Activated naive CD4-positive, alpha-beta T cell treated with anti-CD3 and anti-CD28 coated beads, Interleukin-2, amount 50 U/mL, for 72 hours (primary cell): ENCODE data around the gene ARL4C. TPM values are rescaled to one million over a fixed set of nuclear protein-coding genes. Genes with fewer than 3 reads are reported as not detected.
A peak's percentile ranks its signal among the peaks of the same experiment; 100 is the strongest.

Source experiments
- ATAC-seq, 2 donors: fragments of 150-1000 bp; cut with Tn5 transposase; 2 replicates each; pipeline ENCODE4 v1.10.0; 2021; ENCODE audit warnings: mild to moderate bottlenecking in 2 of 2, moderate library complexity in 2 of 2
- DNase-seq, 2 donors: peaks; one replicate each; pipeline ENCODE4 v3.0.0; 2021 to 2022; ENCODE audit warnings: low spot score in 2 of 2
- H3K27ac Mint-ChIP-seq, 2 donors: one replicate each; pipeline ENCODE4 v1.8.0; 2022; ENCODE audit warnings: mild to moderate bottlenecking in 2 of 2, mixed read lengths in 2 of 2
- H3K36me3 Mint-ChIP-seq, 2 donors: one replicate each; pipeline ENCODE4 v1.8.0; 2022; ENCODE audit warnings: mixed read lengths in 2 of 2
- H3K9me3 Mint-ChIP-seq, 2 donors: one replicate each; pipeline ENCODE4 v1.8.0; 2022; ENCODE audit warnings: mixed read lengths in 2 of 2
- total RNA-seq, 2 donors: library from RNA; stranded (reverse); gene quantifications; one replicate each; pipeline ENCODE4 v1.2.3, GENCODE V29; 2022

Gene ARL4C
- total RNA-seq, 2 donors from 2014 or later = 26.1 to 50.0 TPM

DNA sequence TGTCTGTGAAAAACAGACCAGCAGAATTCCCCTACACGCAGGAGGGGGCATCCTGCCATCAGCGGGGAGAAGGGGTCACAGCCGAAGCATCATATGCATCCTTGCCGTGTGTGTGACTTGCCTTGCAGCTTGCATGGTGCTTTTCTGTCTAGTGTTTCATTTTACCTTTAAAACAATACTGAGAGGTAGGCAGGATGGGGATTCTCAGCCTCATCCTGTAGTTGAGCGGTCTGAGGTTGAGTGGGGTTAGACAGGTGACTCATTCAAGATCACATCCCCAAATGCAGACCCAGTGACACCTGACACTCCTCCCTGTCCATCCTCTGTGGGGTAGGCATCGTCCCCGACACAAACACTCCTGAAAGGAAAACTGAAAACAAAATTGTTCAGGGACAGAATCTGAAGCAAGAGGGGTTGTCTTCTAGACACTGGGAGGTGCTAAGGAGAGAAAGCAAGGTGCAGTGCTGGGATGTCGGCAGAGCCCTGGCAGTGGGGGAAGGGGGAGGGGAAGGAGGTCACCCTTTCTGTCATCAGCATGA is 7.9 kb downstream of the ARL4C start:
- DNase-seq = peak; percentile 57 to 77
- ATAC-seq = peak; percentile 85 to 92
- no peaks in the 10 kb centered on the region for H3K9me3 Mint-ChIP-seq
- peak overlapping the region; percentile 90 to 97 for H3K27ac Mint-ChIP-seq
- H3K36me3 Mint-ChIP-seq = peaks cover 7 to 39% of the 10 kb centered on the region in 2 donors

DNA sequence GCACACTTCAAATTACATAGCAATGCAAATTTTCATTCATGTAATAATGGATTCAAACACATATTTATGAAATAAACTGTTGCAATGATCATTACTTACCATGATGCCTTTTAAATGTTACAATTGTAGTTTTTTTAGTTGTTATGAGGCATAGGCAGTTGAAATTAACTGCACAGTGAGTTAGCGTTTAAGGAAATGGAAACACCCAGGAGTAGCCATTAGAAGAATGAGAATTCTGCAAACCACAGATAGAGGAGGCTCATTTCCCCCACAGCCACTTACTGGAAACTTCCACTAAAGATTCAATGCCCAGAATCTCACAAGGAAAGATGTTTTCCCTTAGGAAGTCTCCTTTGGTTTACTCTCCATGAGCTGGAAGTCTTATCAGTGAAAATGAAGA is 8.4 kb downstream of the ARL4C start:
- Mint-ChIP-seq H3K27ac (peak overlapping the region; percentile 90 to 97), H3K36me3 (peaks cover 7 to 36% of the 10 kb centered on the region in 2 donors), H3K9me3 (no peaks in the 10 kb centered on the region)
- no peak for ATAC-seq
- DNase-seq = no peak

DNA sequence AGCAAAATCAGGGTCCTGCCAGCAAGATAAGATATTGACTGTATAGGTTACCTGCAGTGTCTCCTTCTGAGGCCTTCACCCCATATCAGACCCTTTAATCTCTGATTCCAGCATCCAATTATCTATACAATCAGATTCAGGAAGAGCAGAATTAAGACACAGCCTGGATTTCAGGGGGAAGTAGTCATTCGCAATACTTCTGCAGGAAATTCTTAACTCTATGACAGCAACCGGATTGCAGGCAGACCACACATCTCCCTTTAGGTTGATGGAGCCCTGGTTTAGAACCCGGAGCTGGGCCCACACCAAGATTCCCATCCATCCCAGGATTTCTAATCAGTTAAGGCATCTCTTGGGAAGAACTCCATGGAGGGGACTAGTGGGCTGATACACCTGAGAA is 9.5 kb downstream of the ARL4C start:
- DNase-seq (no peak), ATAC-seq (no peak)
- Mint-ChIP-seq H3K36me3 (peaks cover 0 to 25% of the 10 kb centered on the region in 2 donors), H3K27ac (no peak overlapping the region), H3K9me3 (no peaks in the 10 kb centered on the region)

DNA sequence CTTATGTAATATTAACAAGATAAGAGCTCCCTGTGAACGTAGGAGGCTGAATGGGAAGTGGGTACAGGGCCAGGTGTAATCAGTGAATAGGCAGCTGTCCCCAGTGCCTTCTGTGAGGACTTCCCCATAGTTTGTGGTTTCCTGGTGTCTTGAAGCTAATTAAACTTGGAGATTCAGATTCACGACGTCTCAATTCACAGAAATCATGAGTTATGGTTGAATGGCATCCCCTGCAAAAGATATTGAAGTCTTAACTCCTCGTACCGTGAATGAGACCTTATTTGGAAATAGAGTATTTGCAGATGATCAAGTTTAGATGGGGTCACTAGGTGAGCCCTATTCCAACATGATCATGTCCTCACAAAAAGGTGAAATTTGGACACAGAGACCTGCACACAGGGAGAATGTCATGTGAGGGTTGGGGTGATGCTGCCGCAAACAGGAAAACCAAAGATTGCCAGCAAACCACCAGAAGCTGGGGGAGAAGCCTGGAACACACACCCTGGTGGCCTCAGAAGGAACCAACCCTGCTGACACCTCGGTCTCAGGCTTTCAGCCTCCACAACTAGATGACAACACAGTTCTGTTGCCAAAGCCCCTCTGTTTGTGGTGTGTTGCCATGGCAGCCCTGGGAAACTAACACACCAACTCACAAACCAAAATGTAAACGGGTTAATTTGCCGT is 13.2 kb downstream of the ARL4C start:
- H3K9me3 Mint-ChIP-seq = no peaks in the 10 kb centered on the region
- DNase-seq (peak; percentile 72 to 78), ATAC-seq (peak; percentile 80 to 85)
- peak overlapping the region; percentile 85 to 96 for H3K27ac Mint-ChIP-seq
- peaks cover 0 to 31% of the 10 kb centered on the region in 2 donors for H3K36me3 Mint-ChIP-seq

DNA sequence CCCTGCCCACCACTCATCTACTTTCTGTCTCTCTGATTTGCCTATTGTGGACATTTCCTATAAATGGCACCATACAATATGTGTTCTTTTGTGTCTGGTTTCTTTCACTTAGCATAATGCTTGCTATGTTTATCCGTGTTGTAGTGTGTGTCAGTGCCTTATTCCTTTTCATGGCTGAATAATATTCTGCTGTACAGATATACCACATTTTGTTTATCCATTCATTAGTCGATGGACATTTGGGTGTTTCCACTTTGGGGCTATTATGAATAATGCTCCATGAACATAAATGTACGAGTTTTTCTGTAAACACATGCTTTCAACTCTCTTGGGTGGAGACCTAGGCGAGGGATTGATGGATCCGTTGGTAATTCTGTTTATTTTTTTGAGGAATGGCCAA is 15.6 kb downstream of the ARL4C start:
- H3K27ac Mint-ChIP-seq = no peak overlapping the region
- peaks cover 0 to 15% of the 10 kb centered on the region in 2 donors for H3K36me3 Mint-ChIP-seq
- ATAC-seq (no peak), DNase-seq (no peak)
- no peaks in the 10 kb centered on the region for H3K9me3 Mint-ChIP-seq

DNA sequence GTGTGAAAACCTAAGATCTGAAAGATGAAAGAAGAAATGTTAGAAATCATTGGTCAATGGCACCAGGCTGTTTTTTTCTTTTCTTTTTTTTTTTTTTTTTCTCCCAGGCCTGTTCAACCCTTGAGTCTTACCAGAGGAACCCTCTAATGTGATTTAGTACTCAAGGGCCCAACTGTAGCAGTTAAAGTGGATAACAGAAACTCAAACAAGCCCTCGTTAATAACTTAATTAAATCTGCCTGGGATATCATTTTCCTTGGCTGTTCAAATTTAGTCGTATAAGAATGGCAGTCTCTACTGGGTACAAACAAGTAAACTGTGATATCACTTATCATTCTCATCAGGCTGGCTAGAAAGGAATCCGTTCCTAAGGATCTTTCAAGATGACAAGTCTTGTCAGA is 16.5 kb downstream of the ARL4C start:
- ATAC-seq (no peak), DNase-seq (no peak)
- no peaks in the 10 kb centered on the region for H3K9me3 Mint-ChIP-seq

DNA sequence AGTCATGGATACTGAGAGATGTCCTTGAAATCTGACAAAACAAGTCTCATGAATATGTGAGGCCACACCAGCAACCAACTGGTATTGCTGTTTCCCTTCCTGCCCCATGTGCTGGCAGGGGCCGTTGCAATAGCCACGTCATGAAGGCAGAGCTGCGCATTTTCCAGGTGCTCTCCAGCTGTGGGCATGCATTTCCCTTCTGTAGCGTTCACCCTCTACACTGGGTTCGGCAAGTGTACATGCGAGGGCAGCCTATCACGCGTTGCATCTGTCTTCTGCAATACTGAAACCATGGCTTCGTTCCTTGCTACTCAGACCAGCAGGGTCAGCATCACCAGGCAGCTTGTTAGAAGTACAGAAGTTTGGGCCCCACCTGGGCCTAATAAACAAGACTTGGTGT is 17.4 kb downstream of the ARL4C start:
- DNase-seq = peak in 1 of 2 donors; percentile 26
- Mint-ChIP-seq H3K27ac (no peak overlapping the region), H3K36me3 (peaks cover 0 to 13% of the 10 kb centered on the region in 2 donors), H3K9me3 (no peaks in the 10 kb centered on the region)
- no peak for ATAC-seq

More for the DNA sequence above, 16.5 kb downstream of the ARL4C start:
- H3K27ac Mint-ChIP-seq = no peak overlapping the region
- H3K36me3 Mint-ChIP-seq = peaks cover 0 to 15% of the 10 kb centered on the region in 2 donors

DNA sequence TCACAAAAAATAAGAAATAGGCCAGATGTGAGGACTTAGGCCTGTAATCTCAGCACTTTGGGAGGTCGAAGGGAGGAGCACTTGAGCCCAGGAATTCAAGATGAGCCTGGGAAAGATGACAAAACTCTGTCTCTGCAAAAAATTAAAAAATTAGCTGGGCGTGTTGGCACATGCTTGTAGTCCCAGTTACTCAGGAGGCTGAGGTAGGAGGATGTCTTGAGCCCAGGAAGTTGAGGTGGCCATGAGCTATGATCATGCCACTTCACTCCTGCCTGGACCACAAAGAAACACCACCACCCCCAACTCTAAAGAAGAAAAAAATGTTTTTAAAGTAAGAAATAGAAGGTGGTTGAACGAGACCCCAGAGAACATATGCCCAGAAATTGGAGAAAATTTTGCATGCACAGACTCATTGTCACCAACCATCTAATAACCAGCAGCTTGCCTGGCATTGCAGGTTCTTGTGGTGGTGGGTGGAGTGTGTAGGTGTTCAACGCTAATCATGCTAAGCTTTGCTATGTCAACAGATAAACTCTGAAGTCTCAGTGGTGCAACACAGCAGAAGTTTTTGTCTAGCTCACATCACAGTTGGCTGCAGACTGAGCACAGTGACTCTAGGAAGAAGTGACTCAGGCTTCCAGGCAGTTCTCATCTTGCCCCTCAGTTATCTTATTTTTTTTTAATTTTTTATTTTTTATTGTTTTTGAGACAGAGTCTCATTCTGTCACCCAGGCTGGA is 18.6 kb downstream of the ARL4C start:
- H3K27ac Mint-ChIP-seq = no peak overlapping the region
- DNase-seq (peak in 1 of 2 donors; percentile 34), ATAC-seq (peak; percentile 16 to 52)

DNA sequence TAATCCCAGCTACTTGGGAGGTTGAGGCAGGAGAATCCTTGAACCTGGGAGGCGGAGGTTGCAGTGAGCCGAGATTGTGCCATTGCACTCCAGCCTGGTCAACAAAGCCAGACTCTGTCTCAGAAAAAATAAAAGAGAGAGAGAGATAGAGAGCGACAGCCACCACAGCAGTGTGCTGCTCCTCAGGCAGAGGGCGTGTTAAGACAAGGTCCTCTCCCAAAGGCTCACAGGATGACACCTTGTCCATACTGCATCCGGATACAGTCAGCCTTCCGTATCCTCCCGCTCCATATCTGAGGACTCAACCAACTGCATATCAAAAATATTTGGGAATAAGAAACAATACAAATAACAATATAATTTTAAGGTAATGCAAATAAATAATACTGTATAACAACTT is 20.1 kb downstream of the ARL4C start:
- DNase-seq (no peak), ATAC-seq (no peak)
- Mint-ChIP-seq H3K27ac (no peak overlapping the region), H3K36me3 (peaks cover 0 to 19% of the 10 kb centered on the region in 2 donors), H3K9me3 (peaks cover 7% of the 10 kb centered on the region in 2 donors)

More for the DNA sequence above, 18.6 kb downstream of the ARL4C start:
- peaks cover 0 to 22% of the 10 kb centered on the region in 2 donors for H3K36me3 Mint-ChIP-seq
- H3K9me3 Mint-ChIP-seq = peaks cover 7% of the 10 kb centered on the region in 2 donors

DNA sequence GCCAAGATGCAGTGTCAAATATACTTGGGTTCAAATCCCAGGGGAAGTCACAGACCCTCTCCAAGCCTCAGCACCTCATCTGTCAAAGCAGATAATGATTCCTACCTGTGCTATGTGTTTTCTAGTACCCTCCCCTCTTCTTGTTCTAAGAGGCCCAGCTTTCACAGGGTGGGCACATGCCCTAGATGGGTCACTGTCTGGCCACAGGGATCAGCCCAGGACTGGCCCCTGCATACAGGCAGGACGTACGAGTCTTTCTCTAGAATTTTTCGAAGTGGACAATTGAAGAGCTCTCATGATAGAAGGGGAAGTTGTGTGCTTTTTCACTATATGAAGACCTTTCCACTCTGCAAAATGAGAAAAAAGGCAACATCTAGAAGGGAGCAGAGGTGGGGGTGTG is 22.2 kb downstream of the ARL4C start:
- H3K9me3 Mint-ChIP-seq = peaks cover 7% of the 10 kb centered on the region in 2 donors
- DNase-seq (no peak), ATAC-seq (no peak)
- H3K27ac Mint-ChIP-seq = peak overlapping the region; percentile 79 to 81
- peaks cover 0 to 12% of the 10 kb centered on the region in 2 donors for H3K36me3 Mint-ChIP-seq

DNA sequence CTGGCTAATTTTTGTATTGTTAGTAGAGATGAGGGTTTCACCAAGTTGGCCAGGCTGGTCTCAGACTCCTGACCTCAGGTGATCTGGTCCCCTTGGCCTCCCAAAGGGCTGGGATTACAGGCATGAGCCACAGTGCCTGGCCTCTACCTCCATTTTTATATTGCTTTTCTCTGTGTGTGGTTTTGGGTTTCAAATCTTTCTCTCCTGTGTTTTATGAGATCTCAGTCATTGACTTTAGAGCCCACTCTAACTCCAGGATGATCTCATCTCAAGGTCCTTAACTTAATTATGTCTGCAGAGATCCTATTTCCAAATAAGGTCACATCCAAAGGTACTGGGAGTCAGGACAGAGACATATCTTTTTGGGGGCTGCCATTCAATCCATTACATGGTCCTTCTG is 24.7 kb downstream of the ARL4C start:
- ATAC-seq (no peak), DNase-seq (no peak)
- H3K27ac Mint-ChIP-seq = no peak overlapping the region
- peaks cover 7 to 13% of the 10 kb centered on the region in 2 donors for H3K9me3 Mint-ChIP-seq
- H3K36me3 Mint-ChIP-seq = peaks cover 0 to 25% of the 10 kb centered on the region in 2 donors

DNA sequence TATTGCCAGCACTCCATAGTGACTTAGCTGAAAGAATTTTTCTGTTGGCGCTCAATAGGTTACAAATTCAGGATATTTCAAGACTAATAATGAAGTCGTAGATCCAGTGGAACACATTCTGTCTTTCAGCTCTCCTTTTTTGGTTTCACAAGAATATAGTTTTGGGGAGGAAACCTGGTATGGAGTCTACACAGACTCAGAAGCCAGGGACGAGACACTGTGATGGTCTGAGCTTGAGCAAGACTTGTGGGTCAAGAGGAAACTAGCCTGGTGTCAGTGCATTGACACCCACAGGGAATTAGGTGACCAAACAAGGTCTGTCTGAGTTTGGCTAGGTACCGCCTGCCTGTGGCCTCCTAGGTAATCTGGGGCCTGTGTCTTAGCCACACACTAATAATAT is 26.9 kb downstream of the ARL4C start:
- Mint-ChIP-seq H3K9me3 (peaks cover 7 to 22% of the 10 kb centered on the region in 2 donors), H3K36me3 (peaks cover 0 to 42% of the 10 kb centered on the region in 2 donors), H3K27ac (no peak overlapping the region)
- no peak for DNase-seq
- ATAC-seq = no peak

DNA sequence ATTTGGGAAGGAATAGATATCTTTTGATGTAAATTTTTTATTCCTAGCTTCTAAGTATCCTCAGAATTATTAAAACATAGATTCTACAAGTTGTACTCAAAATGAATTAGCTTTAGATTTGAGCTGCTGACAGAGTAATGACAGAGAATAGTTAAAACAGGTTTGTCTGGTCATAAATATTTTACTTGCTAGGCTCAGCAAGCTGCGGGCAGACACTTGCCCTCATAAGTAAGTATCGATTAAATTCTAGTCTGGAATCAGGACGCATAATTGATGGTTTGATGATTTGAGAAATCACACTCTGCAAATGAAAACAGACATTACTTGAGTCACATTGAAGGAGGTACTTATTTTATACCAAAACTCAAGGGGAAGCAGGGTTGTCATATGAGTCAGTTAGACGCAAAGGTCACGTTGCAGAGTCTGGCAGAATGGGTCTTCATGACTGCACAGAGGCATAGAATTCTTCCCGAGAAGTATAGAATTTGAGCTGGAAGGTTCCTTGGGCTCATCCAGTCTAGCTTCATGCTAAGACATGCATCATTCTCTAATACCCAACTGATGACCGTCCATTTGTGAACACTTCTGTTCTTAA is 27.5 kb downstream of the ARL4C start:
- Mint-ChIP-seq H3K36me3 (peaks cover 0 to 40% of the 10 kb centered on the region in 2 donors), H3K9me3 (peaks cover 7 to 22% of the 10 kb centered on the region in 2 donors), H3K27ac (no peak overlapping the region)
- ATAC-seq = peak; percentile 82 to 91
- DNase-seq = no peak

DNA sequence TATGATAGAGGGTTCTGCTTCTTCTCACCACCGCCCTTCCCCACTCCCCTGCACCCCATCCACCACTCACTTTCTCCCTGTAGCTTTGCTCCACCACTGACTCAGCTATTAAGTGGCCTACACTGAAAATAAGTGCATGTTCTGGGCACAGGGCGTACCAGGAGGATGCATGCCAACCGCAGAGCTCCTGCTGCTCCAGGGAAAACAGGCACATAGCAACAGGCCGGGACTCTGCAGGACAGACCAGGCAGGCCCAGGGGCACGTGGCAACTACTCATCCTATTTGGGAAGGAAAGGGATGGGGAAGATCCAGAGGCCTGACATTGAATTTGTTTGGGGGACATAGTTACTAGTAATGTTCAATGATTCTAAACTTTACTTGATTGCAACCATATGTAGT is 28.4 kb downstream of the ARL4C start:
- Mint-ChIP-seq H3K27ac (no peak overlapping the region), H3K36me3 (peaks cover 0 to 31% of the 10 kb centered on the region in 2 donors), H3K9me3 (peaks cover 3 to 16% of the 10 kb centered on the region in 2 donors)
- ATAC-seq = no peak
- no peak for DNase-seq

DNA sequence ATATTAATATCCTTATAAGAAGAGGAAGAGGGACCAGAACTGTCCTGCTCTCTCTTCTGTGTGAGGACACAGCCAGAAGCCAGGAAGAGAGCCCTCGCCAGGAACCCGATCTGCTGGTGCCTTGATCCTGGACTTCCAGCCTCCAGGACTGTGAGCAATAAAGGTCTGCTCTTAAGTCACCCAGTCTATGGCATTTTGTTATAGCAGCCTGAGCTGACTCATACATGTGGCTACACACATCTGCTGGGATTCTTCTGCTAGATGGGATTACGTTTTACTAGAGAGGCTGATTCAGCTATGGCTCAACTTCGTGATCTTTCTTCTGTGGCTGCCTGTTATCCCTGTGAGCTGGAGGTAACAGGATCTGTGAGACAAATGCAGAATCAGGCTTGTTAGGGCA is 29.6 kb downstream of the ARL4C start:
- H3K27ac Mint-ChIP-seq = no peak overlapping the region
- ATAC-seq = peak in 1 of 2 donors; percentile 59
- no peak for DNase-seq
- peaks cover 0 to 36% of the 10 kb centered on the region in 2 donors for H3K36me3 Mint-ChIP-seq
- H3K9me3 Mint-ChIP-seq = peaks cover 0 to 15% of the 10 kb centered on the region in 2 donors

DNA sequence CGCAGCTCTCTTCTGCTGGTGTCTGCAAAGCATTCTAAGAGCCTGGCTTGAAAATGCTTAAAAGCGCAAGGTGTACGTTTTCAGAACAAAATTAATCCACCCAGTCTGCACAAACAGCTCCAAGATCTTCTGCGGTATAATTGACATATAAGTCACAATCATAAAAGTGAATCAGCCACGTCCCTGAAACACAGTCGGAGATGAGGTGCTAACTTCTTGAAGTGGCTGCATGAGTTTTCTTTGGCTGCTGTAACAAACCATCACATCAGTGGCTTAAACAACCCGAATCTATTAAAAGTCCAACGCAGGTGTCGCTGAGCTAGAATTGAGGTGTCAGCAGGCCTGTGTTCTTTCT is 32.6 kb downstream of the ARL4C start:
- Mint-ChIP-seq H3K36me3 (peaks cover 0 to 40% of the 10 kb centered on the region in 2 donors), H3K9me3 (peaks cover 0 to 15% of the 10 kb centered on the region in 2 donors), H3K27ac (peak overlapping the region; percentile 88 to 95)
- peak; percentile 68 to 77 for ATAC-seq
- no peak for DNase-seq
